Measurements from ENCODE around the gene RBM22. TPM values are rescaled to one million over a fixed set of nuclear protein-coding genes. Genes with fewer than 3 reads are reported as not detected.

The RBM22 gene
- total RNA-seq, 1 donor from 2014 or later: 37.2 TPM

DNA sequence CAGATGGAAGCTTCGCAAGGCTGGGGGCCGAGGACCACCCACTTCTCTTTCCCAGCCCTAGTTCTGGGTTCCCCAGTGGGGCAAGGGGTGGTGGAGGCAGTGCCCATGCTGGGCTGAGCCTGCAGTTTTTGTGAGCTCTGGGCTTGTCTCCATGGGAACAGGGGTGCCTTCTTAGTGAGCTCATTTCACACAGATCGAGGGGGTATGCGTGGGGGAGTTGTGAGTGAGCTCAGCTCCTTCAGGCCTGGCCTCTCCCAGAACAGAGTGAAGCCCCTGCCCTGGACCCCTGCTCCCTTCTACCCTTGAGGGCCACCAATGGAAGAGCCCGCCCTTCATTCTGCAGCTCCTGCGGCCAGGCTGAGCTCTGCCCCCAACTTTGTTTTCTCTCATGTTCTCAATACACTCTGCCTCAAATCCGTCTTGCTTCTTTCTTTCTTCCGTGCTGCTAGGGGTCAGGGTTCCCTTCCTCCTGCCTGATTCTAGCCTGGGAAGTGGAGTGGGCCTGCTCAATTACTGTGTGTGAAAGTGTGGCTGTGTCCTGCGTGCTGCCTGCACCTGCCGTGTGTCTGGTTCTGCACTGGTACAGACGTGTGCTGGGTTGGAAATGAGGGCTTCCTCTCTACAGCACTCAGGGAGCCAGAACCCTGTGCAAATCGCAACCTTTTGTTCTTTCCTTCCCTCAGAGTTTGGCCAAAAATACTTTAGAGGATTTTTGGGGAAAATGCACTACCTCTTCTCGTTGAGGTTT is 48.8 kb downstream of the RBM22 start:
- DNase-seq: no peak

DNA sequence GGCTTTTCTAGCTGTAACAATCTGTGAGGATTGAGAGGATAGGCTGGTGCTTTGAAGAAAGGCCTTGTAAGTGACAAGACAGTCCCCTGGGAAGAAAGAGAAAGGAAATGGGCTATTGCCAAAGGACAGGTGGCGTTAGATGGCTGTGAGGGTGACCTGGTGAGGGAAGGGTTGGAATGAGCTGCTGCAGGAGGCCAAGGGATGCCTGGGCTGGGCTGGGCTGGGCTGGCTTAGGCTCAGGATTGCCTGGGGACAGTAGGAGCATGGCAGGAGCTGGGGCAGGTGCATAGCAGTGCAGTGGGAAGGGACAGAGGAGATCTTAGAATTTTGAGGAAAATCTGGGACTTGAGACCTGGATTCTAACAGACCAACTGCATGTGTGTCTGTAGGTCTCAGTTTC is 49.5 kb downstream of the RBM22 start:
- no peak for DNase-seq

GRCh38 chr5:150650021-150651006 is 50.5 kb downstream of the RBM22 start:
- DNase-seq: no peak

GRCh38 chr5:150649108-150650020 is 51.5 kb downstream of the RBM22 start:
- DNase-seq: no peak

DNA sequence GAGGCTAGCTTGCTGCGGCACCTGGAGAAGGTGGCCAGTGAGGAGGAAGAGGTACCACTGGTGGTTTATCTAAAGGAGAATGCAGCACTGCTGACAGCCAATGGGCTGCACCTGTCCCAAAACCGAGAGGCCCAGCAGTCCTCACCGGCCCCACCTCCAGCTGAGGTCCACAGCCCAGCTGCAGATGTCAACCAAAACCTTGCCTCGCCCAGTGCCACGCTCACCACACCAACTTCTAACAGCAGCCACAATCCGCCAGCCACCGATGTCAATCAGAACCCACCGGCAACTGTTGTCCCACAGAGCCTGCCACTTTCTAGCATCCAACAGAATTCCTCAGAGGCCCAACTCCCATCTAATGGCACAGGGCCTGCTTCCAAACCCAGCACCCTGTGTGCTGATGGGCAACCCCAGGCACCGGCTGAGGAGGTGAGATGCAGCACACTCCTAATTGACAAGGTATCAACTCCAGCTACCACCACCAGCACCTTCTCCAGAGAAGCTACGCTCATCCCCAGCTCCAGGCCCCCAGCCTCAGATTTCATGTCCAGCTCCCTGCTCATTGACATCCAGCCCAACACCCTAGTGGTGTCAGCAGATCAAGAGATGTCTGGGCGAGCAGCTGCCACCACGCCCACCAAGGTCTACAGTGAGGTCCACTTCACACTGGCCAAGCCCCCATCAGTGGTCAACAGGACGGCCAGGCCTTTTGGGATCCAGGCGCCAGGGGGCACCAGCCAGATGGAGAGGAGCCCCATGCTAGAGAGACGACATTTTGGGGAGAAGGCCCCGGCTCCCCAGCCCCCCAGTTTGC is 52.4 kb downstream of the RBM22 start:
- DNase-seq: no peak

DNA sequence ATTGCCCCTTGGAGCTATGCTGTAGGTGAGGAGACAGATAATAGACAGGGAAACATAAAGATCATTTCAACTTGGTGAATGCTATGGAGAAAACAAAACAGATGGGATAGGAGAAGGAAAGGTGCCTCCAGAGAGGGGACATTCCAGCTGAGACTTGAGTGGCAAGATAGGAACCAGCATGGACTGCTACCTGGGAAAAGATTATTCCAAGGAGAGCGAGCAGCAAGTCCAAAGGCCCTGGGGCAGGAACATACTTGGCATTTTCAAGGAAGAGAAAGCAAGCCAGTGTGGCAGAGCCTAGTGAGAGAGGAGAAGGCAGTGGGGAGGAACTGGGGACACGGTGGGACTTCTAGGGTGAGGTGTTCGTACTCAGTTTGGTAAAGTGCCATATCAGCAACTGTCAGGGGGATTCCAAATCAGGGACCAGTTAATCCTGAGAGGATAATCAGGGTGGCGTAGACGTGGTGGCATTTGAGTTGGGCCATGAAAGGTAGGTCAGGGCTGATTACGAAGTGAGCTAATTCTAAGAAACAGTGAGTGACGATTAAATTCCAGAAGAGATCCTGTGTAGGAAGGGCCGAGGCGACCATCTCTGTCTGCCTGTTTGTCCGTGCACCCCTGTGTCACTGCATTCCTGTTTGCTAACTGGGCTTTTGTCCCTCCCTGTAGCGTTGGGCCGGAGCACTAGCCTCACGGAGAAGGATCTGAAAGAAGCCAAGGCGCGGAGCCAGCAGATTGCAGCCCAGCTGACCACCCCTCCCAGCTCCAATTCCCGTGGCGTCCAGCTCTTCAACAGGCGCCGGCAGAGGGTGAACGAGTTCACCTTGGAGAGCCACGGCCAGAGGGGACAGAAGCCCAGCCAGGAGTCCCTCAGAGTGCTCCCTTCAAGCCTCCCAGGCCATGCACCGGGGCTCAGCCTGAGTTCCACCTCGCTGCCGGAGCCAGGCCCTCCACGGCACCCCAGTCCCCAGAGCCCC is 53.3 kb downstream of the RBM22 start:
- no peak for DNase-seq

DNA sequence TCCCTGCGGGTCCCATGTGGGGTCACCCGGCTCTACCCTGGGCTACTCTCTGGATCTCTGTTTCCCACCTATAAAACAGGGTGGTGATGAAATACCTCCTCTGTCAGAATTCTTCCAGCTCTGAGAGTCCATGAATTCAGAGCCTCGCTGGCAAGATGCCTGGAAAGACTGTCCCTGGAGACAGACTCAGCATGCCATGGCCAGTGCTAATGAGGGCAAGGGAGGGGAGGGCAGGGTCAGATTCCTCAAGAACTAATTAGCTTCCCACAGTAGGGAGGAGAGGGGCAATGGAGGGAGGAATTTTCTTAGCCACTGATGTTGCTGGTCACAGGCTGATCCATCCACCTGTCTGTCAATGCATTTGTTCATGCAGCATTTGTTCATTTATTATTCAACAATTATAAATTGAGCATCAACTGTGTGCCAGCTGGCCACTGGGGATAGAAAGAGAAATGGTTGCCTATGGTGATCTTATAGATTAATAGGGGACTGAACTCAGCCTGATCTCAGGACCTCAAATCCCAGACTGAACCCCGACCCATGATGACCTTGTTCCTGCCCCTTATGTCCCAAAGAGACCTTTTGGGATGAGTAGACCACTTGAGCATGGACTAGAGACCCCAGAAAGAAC is 55.7 kb downstream of the RBM22 start:
- DNase-seq: peak; percentile 77

DNA sequence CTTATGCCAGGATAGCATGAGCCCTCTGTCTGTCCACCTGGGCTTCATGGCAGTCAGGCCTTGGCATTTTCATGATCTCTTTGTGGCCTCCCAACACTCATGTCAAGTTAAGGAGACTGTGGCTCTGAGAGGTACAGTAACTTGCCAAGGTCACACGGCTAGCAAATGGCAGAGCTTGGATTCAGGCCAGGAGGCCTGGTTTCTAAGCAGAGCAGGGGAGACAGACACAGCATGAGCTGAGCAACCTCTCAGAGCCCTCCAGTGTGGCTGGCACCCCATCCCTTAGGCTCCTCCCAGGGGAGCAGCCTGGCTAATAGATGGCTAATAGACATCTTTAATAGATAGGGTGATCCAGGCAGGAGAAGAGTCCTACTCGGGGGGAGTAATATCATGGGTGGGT is 56.3 kb downstream of the RBM22 start:
- no peak for DNase-seq

DNA sequence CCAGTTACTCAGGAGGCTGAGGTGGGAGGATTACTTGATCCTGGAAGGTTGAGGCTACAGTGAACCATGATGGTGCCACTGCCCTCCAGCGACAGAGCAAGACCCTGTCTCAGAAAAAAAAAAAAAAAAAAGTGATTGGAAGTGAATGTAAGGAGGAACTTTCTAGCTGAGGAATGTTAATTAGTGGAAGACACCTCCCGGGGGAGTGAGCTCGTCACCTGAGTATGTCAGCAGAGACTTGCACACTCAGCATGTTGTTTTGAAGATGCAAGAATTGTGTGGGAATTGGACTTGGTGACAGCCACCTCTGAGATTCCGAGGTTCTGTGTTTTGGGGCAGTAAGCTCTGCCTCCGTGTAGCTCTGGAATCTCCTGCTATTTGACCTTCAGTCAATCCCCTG is 56.8 kb downstream of the RBM22 start:
- no peak for DNase-seq

GRCh38 chr5:150642991-150643710 is 57.7 kb downstream of the RBM22 start:
- DNase-seq: no peak

- DNase-seq: peak; percentile 89
Observed at GRCh38 chr5:150642567-150642927, 58.3 kb downstream of the RBM22 start.

DNA sequence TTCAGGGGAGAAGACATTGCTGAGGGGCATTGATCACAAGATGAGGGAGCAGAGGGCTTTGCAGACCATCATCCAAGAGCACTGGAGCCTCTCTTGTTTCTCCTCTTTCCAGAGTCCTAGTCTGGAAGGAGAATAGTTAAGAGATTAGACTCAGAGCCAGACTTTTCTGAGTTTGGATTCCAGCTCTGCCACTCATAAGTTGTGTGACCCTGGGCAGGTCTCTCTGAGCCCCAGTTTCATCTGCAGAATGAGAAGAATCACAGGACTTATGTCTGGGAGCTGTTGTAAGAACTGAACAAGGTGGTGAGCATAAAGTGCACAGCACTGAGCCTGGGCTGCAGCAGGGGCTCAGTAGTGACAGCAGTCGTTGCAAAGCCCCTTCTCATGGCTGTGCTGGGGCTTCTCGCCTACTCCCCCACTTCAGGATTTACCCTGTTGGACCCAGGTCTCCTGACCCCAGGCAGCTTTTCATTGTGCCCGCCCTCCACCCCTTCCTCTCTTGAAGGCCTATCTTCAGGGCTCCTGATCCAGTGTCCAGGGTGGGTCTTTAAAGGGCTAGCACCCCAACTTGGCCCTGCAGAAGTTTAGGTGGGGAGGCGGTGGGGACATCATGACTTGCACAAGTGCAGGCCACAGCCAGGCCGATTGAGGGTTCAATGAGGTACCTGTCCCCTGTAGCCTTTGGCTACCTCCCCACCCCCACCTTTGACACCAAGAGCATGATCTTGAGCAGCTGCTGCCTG is 58.9 kb downstream of the RBM22 start:
- no peak for DNase-seq

- DNase-seq: no peak
Observed at GRCh38 chr5:150641006-150641570, 59.8 kb downstream of the RBM22 start.

Measured in tongue (tissue), 2 donors.